GM12873 (cell line): Measurements from ENCODE around the gene FAM47E.

ENCODE experiments used
- TF ChIP-seq, protein P1 (sequence below): IDR thresholded peaks from 2 replicates; pipeline ENCODE4 v1.5.1; 2012; ENCODE audit warnings: low read depth, mild to moderate bottlenecking, moderate library complexity, low read length, control low read depth; ENCODE audit not compliant: insufficient read depth; ENCODE audit errors: missing control alignments

Gene FAM47E

DNA sequence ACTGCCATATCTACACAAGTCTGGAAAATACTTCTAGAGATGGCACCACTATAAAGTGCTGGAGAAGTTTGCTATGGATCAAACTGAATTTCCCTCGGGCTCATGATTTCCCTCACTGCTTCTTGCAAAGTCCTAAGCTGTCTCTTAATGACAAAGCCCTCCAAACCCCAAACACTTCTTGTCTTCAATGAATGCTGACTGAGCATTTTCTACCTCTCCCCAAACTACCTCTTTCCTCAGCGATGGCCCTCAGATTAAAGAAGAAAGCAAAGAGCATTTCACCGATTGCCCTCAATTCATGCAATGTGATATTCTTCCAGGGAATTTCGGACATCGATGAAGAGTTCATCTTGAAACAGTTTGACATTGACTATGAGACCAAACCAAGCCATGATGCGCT, 19.7 kb downstream of the FAM47E start:
- TF ChIP-seq, protein P1, sequence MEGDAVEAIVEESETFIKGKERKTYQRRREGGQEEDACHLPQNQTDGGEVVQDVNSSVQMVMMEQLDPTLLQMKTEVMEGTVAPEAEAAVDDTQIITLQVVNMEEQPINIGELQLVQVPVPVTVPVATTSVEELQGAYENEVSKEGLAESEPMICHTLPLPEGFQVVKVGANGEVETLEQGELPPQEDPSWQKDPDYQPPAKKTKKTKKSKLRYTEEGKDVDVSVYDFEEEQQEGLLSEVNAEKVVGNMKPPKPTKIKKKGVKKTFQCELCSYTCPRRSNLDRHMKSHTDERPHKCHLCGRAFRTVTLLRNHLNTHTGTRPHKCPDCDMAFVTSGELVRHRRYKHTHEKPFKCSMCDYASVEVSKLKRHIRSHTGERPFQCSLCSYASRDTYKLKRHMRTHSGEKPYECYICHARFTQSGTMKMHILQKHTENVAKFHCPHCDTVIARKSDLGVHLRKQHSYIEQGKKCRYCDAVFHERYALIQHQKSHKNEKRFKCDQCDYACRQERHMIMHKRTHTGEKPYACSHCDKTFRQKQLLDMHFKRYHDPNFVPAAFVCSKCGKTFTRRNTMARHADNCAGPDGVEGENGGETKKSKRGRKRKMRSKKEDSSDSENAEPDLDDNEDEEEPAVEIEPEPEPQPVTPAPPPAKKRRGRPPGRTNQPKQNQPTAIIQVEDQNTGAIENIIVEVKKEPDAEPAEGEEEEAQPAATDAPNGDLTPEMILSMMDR, result no peak

DNA sequence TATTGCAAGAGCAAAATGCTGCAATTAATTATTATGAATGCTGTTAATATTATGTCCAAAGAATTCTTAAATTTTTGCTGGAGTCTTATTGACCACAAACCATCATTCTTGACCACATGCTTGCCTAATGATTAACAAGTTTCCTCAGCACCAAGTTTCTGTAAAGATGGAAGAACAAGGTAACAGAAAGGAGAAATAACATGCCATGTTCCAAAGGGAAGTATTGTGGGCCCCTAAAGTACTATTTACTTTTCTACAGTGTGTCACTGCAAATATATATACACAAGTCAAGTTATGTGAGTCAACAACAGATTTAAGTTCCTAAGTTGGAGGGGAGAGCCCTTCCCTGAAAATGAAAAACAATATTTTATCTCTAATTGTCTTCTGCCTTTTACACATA, 20.6 kb downstream of the FAM47E start:
- TF ChIP-seq, protein P1, result no peak

DNA sequence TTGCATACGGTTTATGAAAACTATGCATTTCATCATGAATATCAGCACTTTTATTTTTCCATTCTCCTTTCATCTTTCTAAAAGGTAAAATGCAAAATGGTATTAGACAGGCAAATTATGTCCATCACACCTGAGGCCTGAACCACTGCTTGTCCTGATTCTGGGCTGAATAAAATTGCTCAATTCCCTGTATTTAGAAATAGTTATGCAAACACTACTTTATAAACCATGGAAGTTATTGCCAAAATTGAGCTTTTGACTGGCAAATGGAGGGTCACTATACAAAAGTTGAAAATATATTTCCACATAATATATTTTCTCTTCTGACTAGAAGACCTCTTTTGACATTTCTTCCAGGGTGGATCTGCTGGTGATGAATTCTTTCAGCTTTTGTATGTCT, 21.1 kb downstream of the FAM47E start:
- TF ChIP-seq, protein P1, result no peak

- TF ChIP-seq, protein P1, result no peak
These were observed 21.5 kb downstream of the FAM47E start for GRCh38 chr4:76272999-76273398.

DNA sequence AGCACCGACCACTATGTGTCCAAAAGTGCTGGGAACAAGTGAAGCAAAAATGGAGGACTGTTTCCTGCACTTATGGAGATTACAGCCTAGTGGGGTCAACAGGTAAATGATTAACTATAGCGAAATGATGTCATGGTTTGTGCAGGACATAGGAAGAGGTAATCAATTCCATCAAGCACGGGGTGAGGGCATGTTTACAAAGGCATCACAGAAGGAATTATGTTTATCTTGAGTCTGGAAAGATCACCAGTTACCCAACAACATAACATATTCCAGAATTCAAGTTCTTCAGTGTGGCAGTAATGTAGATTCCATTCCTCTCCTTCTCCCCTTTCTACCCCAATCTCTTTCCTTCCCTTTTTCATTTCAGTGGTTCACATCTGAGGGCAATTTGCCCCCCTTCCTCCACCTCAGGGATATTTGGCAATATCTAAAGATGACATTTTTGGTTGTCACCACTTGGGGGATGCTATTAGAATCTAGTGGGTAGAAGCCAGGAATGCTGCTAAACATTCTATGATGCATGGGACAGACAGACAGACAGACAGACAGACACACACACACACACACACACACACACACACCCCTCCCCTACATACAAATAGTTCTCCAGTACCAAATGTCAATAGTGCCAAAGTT, 24.1 kb downstream of the FAM47E start:
- TF ChIP-seq, protein P1, result no peak

- TF ChIP-seq, protein P1, result no peak
These were observed 25.3 kb downstream of the FAM47E start for GRCh38 chr4:76276813-76277212.

DNA sequence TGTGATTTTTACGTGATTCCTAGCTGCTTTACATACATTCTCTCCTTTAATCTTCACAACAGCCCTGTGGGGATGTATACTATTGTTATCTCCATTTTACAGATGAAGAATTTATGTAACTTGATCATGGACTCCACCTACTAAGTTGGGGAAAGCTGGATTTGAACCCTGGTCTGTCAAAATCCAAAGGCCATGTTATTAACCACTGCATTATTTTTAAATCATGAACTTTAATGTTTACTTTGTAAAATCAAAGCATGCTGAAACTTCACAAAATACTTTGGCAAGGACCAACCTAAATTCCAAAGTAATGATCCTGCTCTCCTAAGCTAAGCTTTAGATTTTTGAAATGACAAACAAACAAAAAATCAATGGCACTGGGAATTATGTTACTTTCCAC, 26.1 kb downstream of the FAM47E start:
- TF ChIP-seq, protein P1, result no peak
